GM12878 (cell line): ENCODE measurements around the gene HNF4A. TPM values are rescaled to one million over a fixed set of nuclear protein-coding genes. Genes with fewer than 3 reads are reported as not detected.

Source experiments
- ATAC-seq: fragments of 200-7000 bp; cut with Tn5 transposase; 3 replicates; pipeline ENCODE4 v1.9.1; 2020; ENCODE audit warnings: mild to moderate bottlenecking, moderate library complexity
- BruUV-seq: library from RNA; stranded (reverse); fragments of 400-500 nt; replicated peaks from 2 replicates; lab custom pipeline; 2021; lab: Mats Ljungman, UMichigan
- CTCF ChIA-PET: fragments of 300-600 bp; sonication (Branson Sonifier 250); formaldehyde crosslinking; extraction: SDS; loops from one replicate; lab custom pipeline; 2021; ENCODE audit warnings: inconsistent platforms; lab: Yijun Ruan, JAX
- POLR2A ChIA-PET: fragments of 350-600 bp; formaldehyde crosslinking; extraction: SDS; loops from one replicate; lab custom pipeline; 2021; ENCODE audit warnings: inconsistent platforms; lab: Charles Lee
- RAD21 ChIA-PET: fragments of 300-600 bp; sonication (Branson Sonifier 250); formaldehyde crosslinking; loops from one replicate; lab custom pipeline; 2023; ENCODE audit warnings: antibody characterized with exemption; ENCODE audit not compliant: unreplicated experiment; lab: Charles Lee
- SMC1A ChIA-PET: fragments of 300-600 bp; sonication (Branson Sonifier 250); formaldehyde crosslinking; loops from one replicate; lab custom pipeline; 2023; ENCODE audit not compliant: unreplicated experiment, uncharacterized antibody; lab: Charles Lee
- DNase-seq: peaks from one replicate; pipeline ENCODE4 v3.0.0-alpha.2; 2011; ENCODE audit warnings: low read depth, low spot score
- FAIRE-seq: peaks from 3 replicates; lab custom pipeline; 2011; peaks lifted over from hg19 to GRCh38; lab: Jason Lieb, UNC
- H2AFZ ChIP-seq: 2 replicates; pipeline ENCODE4 v1.6.0; 2011; ENCODE audit warnings: low read depth, low read length, control low read depth; ENCODE audit not compliant: control insufficient read depth
- H3K27ac ChIP-seq: 2 replicates; pipeline ENCODE4 v1.5.1; 2011; ENCODE audit warnings: control low read depth; ENCODE audit not compliant: control insufficient read depth, insufficient read depth
- H3K27me3 ChIP-seq, 2 experiments: replicated peaks in 1 of 2; 2 replicates each; pipeline versions ENCODE4 v1.6.0 to v1.6.1; 2011; ENCODE audit warnings: low read length in 1 of 2; ENCODE audit not compliant: control insufficient read depth in 2 of 2, insufficient read depth in 2 of 2
- H3K36me3 ChIP-seq, 2 experiments: 2 replicates each; pipeline ENCODE4 v1.5.1; 2011; ENCODE audit warnings: low read length in 1 of 2; ENCODE audit not compliant: control insufficient read depth in 2 of 2, insufficient read depth in 2 of 2
- H3K4me1 ChIP-seq: 2 replicates; pipeline ENCODE4 v1.6.1; 2011; ENCODE audit warnings: mild to moderate bottlenecking, low read length, moderate library complexity, mixed read lengths; ENCODE audit not compliant: control insufficient read depth, insufficient read depth
- H3K4me2 ChIP-seq: 2 replicates; pipeline ENCODE4 v1.6.0; 2011; ENCODE audit warnings: control low read depth; ENCODE audit not compliant: control insufficient read depth, insufficient read depth
- H3K4me3 ChIP-seq: fragments of 200-600 bp; sonication (generic); 2 replicates; pipeline ENCODE4 v1.5.1; 2016
- H3K79me2 ChIP-seq: 2 replicates; pipeline ENCODE4 v1.6.0; 2011; ENCODE audit warnings: low read length; ENCODE audit not compliant: control insufficient read depth, insufficient read depth
- H3K9ac ChIP-seq: 2 replicates; pipeline ENCODE4 v1.8.0; 2011; ENCODE audit warnings: low read length, control low read depth, mixed read lengths; ENCODE audit not compliant: control insufficient read depth, insufficient read depth
- H3K9me3 ChIP-seq: replicated peaks from 3 replicates; pipeline ENCODE4 v1.5.1; 2011; ENCODE audit warnings: mild to moderate bottlenecking, low read length; ENCODE audit not compliant: control insufficient read depth, insufficient read depth
- H4K20me1 ChIP-seq: 2 replicates; pipeline ENCODE4 v1.6.0; 2011; ENCODE audit not compliant: control insufficient read depth, insufficient read depth
- ATF2 ChIP-seq: IDR thresholded peaks from 2 replicates; pipeline ENCODE4 v1.6.1; 2012; ENCODE audit warnings: low read length, inconsistent platforms
- ATF3 ChIP-seq: IDR thresholded peaks from 2 replicates; pipeline ENCODE4 v1.6.1; 2011; ENCODE audit warnings: low read depth, mild to moderate bottlenecking, low read length, moderate library complexity, borderline replicate concordance; ENCODE audit errors: extremely low read depth
- BCL11A ChIP-seq: IDR thresholded peaks from 2 replicates; pipeline ENCODE4 v1.6.1; 2011; ENCODE audit warnings: low read depth, low read length
- CBFB ChIP-seq: IDR thresholded peaks from 2 replicates; pipeline ENCODE4 v1.6.1; 2016; ENCODE audit warnings: antibody characterized with exemption, low read depth
- E2F8 ChIP-seq: fragments of 450-650 bp; IDR thresholded peaks from 2 replicates; pipeline ENCODE4 v1.6.1; 2018; ENCODE audit warnings: mild to moderate bottlenecking, low read depth, moderate library complexity; ENCODE audit not compliant: partially characterized antibody
- FOXK2 ChIP-seq: fragments of 450-650 bp; IDR thresholded peaks from 2 replicates; pipeline ENCODE4 v1.6.1; 2017; ENCODE audit warnings: mild to moderate bottlenecking, moderate library complexity
- JUND ChIP-seq: IDR thresholded peaks from 2 replicates; pipeline ENCODE4 v1.6.1; 2012; ENCODE audit warnings: low read depth, mild to moderate bottlenecking, low read length, improper control_type of control experiment, moderate library complexity
- KAT2A ChIP-seq: conservative IDR thresholded peaks from 2 replicates; pipeline ENCODE4 v1.6.1; 2011; ENCODE audit warnings: low read depth, low read length; ENCODE audit not compliant: control insufficient read depth
- NFXL1 ChIP-seq: fragments of 450-650 bp; IDR thresholded peaks from 2 replicates; pipeline ENCODE4 v1.6.1; 2017; ENCODE audit warnings: antibody characterized with exemption, mild to moderate bottlenecking, borderline replicate concordance
- POU2F2 ChIP-seq: IDR thresholded peaks from 3 replicates; pipeline ENCODE4 v1.6.1; 2011; ENCODE audit warnings: low read depth, mild to moderate bottlenecking, low read length, borderline replicate concordance
- TCF7 ChIP-seq: IDR thresholded peaks from 2 replicates; pipeline ENCODE4 v1.6.1; 2014; ENCODE audit warnings: antibody characterized with exemption, borderline replicate concordance
- WRNIP1 ChIP-seq: IDR thresholded peaks from 2 replicates; pipeline ENCODE4 v1.6.1; 2011; ENCODE audit warnings: low read depth, low read length, improper control_type of control experiment, borderline replicate concordance
- YY1 ChIP-seq: IDR thresholded peaks from 2 replicates; pipeline ENCODE4 v1.6.1; 2011; ENCODE audit warnings: low read depth, mild to moderate bottlenecking, low read length
- WGBS: methylation state at CpG from one replicate; pipeline ENCODE4 v1.1.6; 2016; ENCODE audit warnings: low lambda C conversion rate; ENCODE audit not compliant: insufficient replicate concordance, insufficient coverage; ENCODE audit errors: missing lambda C conversion rate; 5-methylcytosine and 5-hydroxymethylcytosine counted together
- in situ Hi-C: fragments of 300-500 bp; cut with MboI; formaldehyde crosslinking; loops from 9 replicates; pipeline ENCODE4 v1.14.3; 2018; ENCODE audit warnings: mixed read lengths
- intact Hi-C: fragments of 100-400 bp; cut with micrococcal nuclease; formaldehyde crosslinking; loops from one replicate; pipeline ENCODE4 v1.14.2; 2022; ENCODE audit not compliant: unreplicated experiment
- polyA plus RNA-seq, 11 experiments: library from polyadenylated mRNA; depleted of rRNA in 4 of 11; unstranded in 6 of 11; stranded (reverse) in 5 of 11; fragments of >200 nt; fragmentation: Nextera tagmentation in 4 of 11; fragmentation: Illumina TruSeq in 1 of 11; extraction: Ambion mirVana in 4 of 11; extraction: Trizol in 1 of 11; gene quantifications; 1 replicate in 1 of 11; 2 replicates in 10 of 11; pipeline versions ENCODE4 v1.2.1 to v1.2.3, GENCODE V29; 2011 to 2016; ENCODE audit warnings: inconsistent platforms in 2 of 11, missing spikeins in 2 of 11, low read depth in 1 of 11
- total RNA-seq, 4 experiments: library from RNA; depleted of rRNA in 3 of 4; stranded (reverse); fragments of >200 nt in 3 of 4; fragmentation: Illumina TruSeq in 1 of 4; extraction: Trizol in 1 of 4; gene quantifications; 2 replicates each; pipeline versions ENCODE4 v1.2.1 to v1.2.3, GENCODE V29; 2013 to 2021

The HNF4A gene
- total and polyA plus RNA-seq, 10 of the 15 experiments (the other 5 are each of a cell fraction or from before 2014, with no cell fraction given), result 0.21 TPM; not detected in 9

- in situ Hi-C loops, result no loop called here
- 32% methylated on average over 4 of the region's 4 CpGs for WGBS
- no peaks in the 10 kb centered on the region for H3K4me1 ChIP-seq
- no peaks in the 10 kb centered on the region for H3K79me2 ChIP-seq
- TF ChIP-seq KAT2A (no peak), E2F8 (no peak), ATF3 (no peak)
- DNase-seq (no peak), FAIRE-seq (no peak), ATAC-seq (no peak)
- H3K27ac ChIP-seq, result no peak overlapping the region
- ChIA-PET SMC1A (no interaction called here), CTCF (interaction anchor here (1.3 kb wide), 1 partner anchor 16 kb away, joined by 7 read pairs; no protein-coding TSS in a partner anchor), POLR2A (no interaction called here), RAD21 (no interaction called here)
- H3K9me3 ChIP-seq, result no peaks in the 10 kb centered on the region
- H3K4me2 ChIP-seq, result no peak overlapping the region
- no TSS peak for BruUV-seq
- H3K36me3 ChIP-seq, result no peaks in the 10 kb centered on the region
- intact Hi-C loops, result no loop called here
- no peak overlapping the region for H2AFZ ChIP-seq
- H3K9ac ChIP-seq, result no peak overlapping the region
- no peaks in the 10 kb centered on the region for H4K20me1 ChIP-seq
- H3K27me3 ChIP-seq, result no peaks in the 10 kb centered on the region; a peak in 2 of 4 replicates
- no peak overlapping the region for H3K4me3 ChIP-seq
These were observed 27.1 kb upstream of the HNF4A start for GRCh38 chr20:44328428-44328827.

GRCh38 chr20:44331201-44331600 lies 24.3 kb upstream of the HNF4A start:
- POLR2A ChIA-PET, result no interaction called here
- in situ Hi-C loops, result no loop called here
- ATAC-seq, result no peak
- no peak for TF ChIP-seq POU2F2
- TF ChIP-seq TCF7, result no peak
- TF ChIP-seq ATF2, result no peak
- TF ChIP-seq WRNIP1, result no peak
- no peak for TF ChIP-seq JUND
- TF ChIP-seq NFXL1, result no peak
- no peak for TF ChIP-seq YY1
- TF ChIP-seq FOXK2, result no peak
- TF ChIP-seq BCL11A, result no peak
- TF ChIP-seq CBFB, result no peak

More at GRCh38 chr20:44331201-44331600, 24.3 kb upstream of the HNF4A start:
- Histone ChIP-seq H3K9ac (no peak overlapping the region), H3K4me2 (no peak overlapping the region), H2AFZ (no peak overlapping the region), H3K27ac (no peak overlapping the region), H3K79me2 (no peaks in the 10 kb centered on the region), H4K20me1 (no peaks in the 10 kb centered on the region), H3K4me3 (no peak overlapping the region), H3K27me3 (no peaks in the 10 kb centered on the region; a peak in 1 of 4 replicates), H3K9me3 (no peaks in the 10 kb centered on the region), H3K4me1 (no peaks in the 10 kb centered on the region), H3K36me3 (no peaks in the 10 kb centered on the region)
- intact Hi-C loops, result no loop called here
- no TSS peak for BruUV-seq
- ChIA-PET SMC1A (interaction anchor here (0.6 kb wide), 1 partner anchor 35 kb away, joined by 3 read pairs; no protein-coding TSS in a partner anchor), RAD21 (no interaction called here), CTCF (no interaction called here)
- FAIRE-seq (no peak), DNase-seq (no peak)
- WGBS, result 100% methylated on average over 1 of the region's 2 CpGs
